Ecto neural progenitor cell (in vitro differentiated cells): ENCODE measurements around the gene HOXD12.

Experiments used
- DNase-seq: peaks from one replicate; pipeline ENCODE4 v3.0.0-alpha.2; 2018; ENCODE audit warnings: low spot score

Gene HOXD12

GRCh38 chr2:176093145-176093897, 6.3 kb upstream of the HOXD12 start:
- DNase-seq: no peak

- DNase-seq: no peak
These were observed 5.7 kb upstream of the HOXD12 start for GRCh38 chr2:176093898-176094249.

- DNase-seq: no peak
These were observed 5.2 kb upstream of the HOXD12 start for GRCh38 chr2:176094349-176094748.

- DNase-seq: no peak
These were observed 4.2 kb upstream of the HOXD12 start for GRCh38 chr2:176095421-176095820.

GRCh38 chr2:176096243-176096985, 3.2 kb upstream of the HOXD12 start:
- DNase-seq: no peak

GRCh38 chr2:176096986-176097819, 2.4 kb upstream of the HOXD12 start:
- DNase-seq: no peak

GRCh38 chr2:176097820-176098365, 1.7 kb upstream of the HOXD12 start:
- DNase-seq: no peak

- DNase-seq: no peak
These were observed 1.0 kb upstream of the HOXD12 start for GRCh38 chr2:176098366-176099158.

GRCh38 chr2:176099159-176099727, 352 bp upstream of the HOXD12 start:
- DNase-seq: no peak

- DNase-seq: no peak
These were observed 1.0 kb downstream of the HOXD12 start for GRCh38 chr2:176100547-176101140.

GRCh38 chr2:176101216-176101830, 1.7 kb downstream of the HOXD12 start:
- no peak for DNase-seq

- no peak for DNase-seq
These were observed 2.2 kb downstream of the HOXD12 start for GRCh38 chr2:176101842-176102241.

GRCh38 chr2:176102309-176102866, 2.8 kb downstream of the HOXD12 start:
- no peak for DNase-seq

- DNase-seq: no peak
These were observed 3.6 kb downstream of the HOXD12 start for GRCh38 chr2:176103194-176103593.

GRCh38 chr2:176103742-176104315, 4.2 kb downstream of the HOXD12 start:
- no peak for DNase-seq

- DNase-seq: no peak
These were observed 4.9 kb downstream of the HOXD12 start for GRCh38 chr2:176104316-176105077.

GRCh38 chr2:176105078-176105729, 5.6 kb downstream of the HOXD12 start:
- no peak for DNase-seq
